Caco-2 (cell line): Measurements from ENCODE around the gene BNIPL. TPM values are rescaled to one million over a fixed set of nuclear protein-coding genes. Genes with fewer than 3 reads are reported as not detected.

Experiments
- BruUV-seq: library from RNA; stranded (reverse); fragments of 400-500 nt; replicated peaks from 2 replicates; lab custom pipeline; 2021; lab: Mats Ljungman, UMichigan
- CTCF ChIA-PET: fragments of 300-600 bp; sonication (Branson Sonifier 250); formaldehyde crosslinking; loops from one replicate; lab custom pipeline; 2022; ENCODE audit warnings: antibody characterized with exemption; lab: Charles Lee
- POLR2A ChIA-PET: fragments of 300-600 bp; sonication (Branson Sonifier 250); formaldehyde crosslinking; loops from one replicate; lab custom pipeline; 2022; ENCODE audit warnings: antibody characterized with exemption; lab: Charles Lee
- DNase-seq, 2 experiments: peaks; one replicate each; pipeline versions ENCODE4 v3.0.0 to v3.0.0-alpha.2; 2020 to 2022
- H3K27me3 ChIP-seq: replicated peaks from 2 replicates; pipeline ENCODE4 v1.6.0; 2011; ENCODE audit warnings: low read length; ENCODE audit not compliant: control insufficient read depth, insufficient read depth
- H3K36me3 ChIP-seq: 2 replicates; pipeline ENCODE4 v1.5.1; 2011; ENCODE audit warnings: low read length; ENCODE audit not compliant: control insufficient read depth, insufficient read depth
- H3K4me1 ChIP-seq: fragments of 250-450 bp; sonication (Bioruptor Pico); 2 replicates; pipeline ENCODE4 v1.5.1; 2020; ENCODE audit warnings: mild to moderate bottlenecking
- H3K4me3 ChIP-seq: 2 replicates; pipeline ENCODE4 v1.5.1; 2011; ENCODE audit warnings: low read depth, mild to moderate bottlenecking, control low read depth, low read length
- H3K9me3 ChIP-seq: fragments of 250-450 bp; sonication (Bioruptor Pico); 2 replicates; pipeline ENCODE4 v1.5.1; 2020; ENCODE audit warnings: mild to moderate bottlenecking, moderate library complexity
- H3K27ac Mint-ChIP-seq: one replicate; pipeline ENCODE4 v1.8.0; 2022; ENCODE audit warnings: mixed read lengths; ENCODE audit not compliant: unreplicated experiment
- H3K27me3 Mint-ChIP-seq: one replicate; pipeline ENCODE4 v1.8.0; 2022; ENCODE audit warnings: mixed read lengths; ENCODE audit not compliant: insufficient read depth, unreplicated experiment
- H3K36me3 Mint-ChIP-seq: one replicate; pipeline ENCODE4 v1.8.0; 2022; ENCODE audit warnings: mild to moderate bottlenecking, mixed read lengths; ENCODE audit not compliant: insufficient read depth, unreplicated experiment
- H3K4me1 Mint-ChIP-seq: one replicate; pipeline ENCODE4 v1.8.0; 2022; ENCODE audit warnings: low read depth, mixed read lengths; ENCODE audit not compliant: unreplicated experiment
- H3K4me3 Mint-ChIP-seq: one replicate; pipeline ENCODE4 v1.8.0; 2022; ENCODE audit warnings: mild to moderate bottlenecking, moderate library complexity, mixed read lengths; ENCODE audit not compliant: unreplicated experiment
- H3K9me3 Mint-ChIP-seq: one replicate; pipeline ENCODE4 v1.8.0; 2022; ENCODE audit warnings: mixed read lengths; ENCODE audit not compliant: unreplicated experiment
- intact Hi-C: fragments of 100-400 bp; cut with micrococcal nuclease; formaldehyde crosslinking; loops from one replicate; pipeline ENCODE4 v1.10.0; 2022; ENCODE audit not compliant: unreplicated experiment
- total RNA-seq: library from RNA; stranded (reverse); gene quantifications from 2 replicates; pipeline ENCODE4 v1.2.3, GENCODE V29; 2022
- TF ChIP-seq, protein P1 (sequence below), 2 experiments: fragments of 200-600 bp in 1 of 2; IDR thresholded peaks; 1 replicate in 1 of 2; 2 replicates in 1 of 2; pipeline versions ENCODE4 v1.5.1 to v1.8.0; 2011 to 2022; ENCODE audit warnings: antibody characterized with exemption in 1 of 2, control low read depth in 1 of 2, inconsistent platforms in 1 of 2, low read depth in 1 of 2, low read length in 1 of 2, mild to moderate bottlenecking in 1 of 2, moderate library complexity in 1 of 2; ENCODE audit not compliant: insufficient read depth in 1 of 2, severe bottlenecking in 1 of 2, unreplicated experiment in 1 of 2

Gene BNIPL
- total RNA-seq, 1 experiment from 2014 or later: 1.9 TPM

- H3K4me1 Mint-ChIP-seq: peaks cover 23% of the 10 kb centered on the region
- H3K27ac Mint-ChIP-seq: peak within 1 kb of the TSS; percentile 99
- H3K36me3 Mint-ChIP-seq: peaks cover 19% of the 10 kb centered on the region
- H3K9me3 ChIP-seq: no peaks in the 10 kb centered on the region
- intact Hi-C loops: loop anchor here (5.0 to 10.0 kb wide), 2 partner anchors 81 to 444 kb away; partner anchors contain the start of gene SETDB1
- peak within 1 kb of the TSS; percentile 71 for H3K4me3 ChIP-seq
- peak within 1 kb of the TSS; percentile 92 for H3K4me3 Mint-ChIP-seq
- H3K27me3 ChIP-seq: no peaks in the 10 kb centered on the region
- DNase-seq: peak; percentile 96 to 97
- no TSS peak for BruUV-seq
- no peaks in the 10 kb centered on the region for H3K27me3 Mint-ChIP-seq
- H3K4me1 ChIP-seq: peaks cover 48% of the 10 kb centered on the region
- ChIA-PET CTCF (no interaction called here), POLR2A (no interaction called here)
- no peaks in the 10 kb centered on the region for H3K9me3 Mint-ChIP-seq
- TF ChIP-seq, protein P1, sequence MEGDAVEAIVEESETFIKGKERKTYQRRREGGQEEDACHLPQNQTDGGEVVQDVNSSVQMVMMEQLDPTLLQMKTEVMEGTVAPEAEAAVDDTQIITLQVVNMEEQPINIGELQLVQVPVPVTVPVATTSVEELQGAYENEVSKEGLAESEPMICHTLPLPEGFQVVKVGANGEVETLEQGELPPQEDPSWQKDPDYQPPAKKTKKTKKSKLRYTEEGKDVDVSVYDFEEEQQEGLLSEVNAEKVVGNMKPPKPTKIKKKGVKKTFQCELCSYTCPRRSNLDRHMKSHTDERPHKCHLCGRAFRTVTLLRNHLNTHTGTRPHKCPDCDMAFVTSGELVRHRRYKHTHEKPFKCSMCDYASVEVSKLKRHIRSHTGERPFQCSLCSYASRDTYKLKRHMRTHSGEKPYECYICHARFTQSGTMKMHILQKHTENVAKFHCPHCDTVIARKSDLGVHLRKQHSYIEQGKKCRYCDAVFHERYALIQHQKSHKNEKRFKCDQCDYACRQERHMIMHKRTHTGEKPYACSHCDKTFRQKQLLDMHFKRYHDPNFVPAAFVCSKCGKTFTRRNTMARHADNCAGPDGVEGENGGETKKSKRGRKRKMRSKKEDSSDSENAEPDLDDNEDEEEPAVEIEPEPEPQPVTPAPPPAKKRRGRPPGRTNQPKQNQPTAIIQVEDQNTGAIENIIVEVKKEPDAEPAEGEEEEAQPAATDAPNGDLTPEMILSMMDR (IDR thresholded peaks at IDR 0.05; ENCODE audit: insufficient read depth in 1 of 2, low read depth in 1 of 2, low read length in 1 of 2, severe bottlenecking in 1 of 2, unreplicated experiment in 1 of 2): no peak
- no peaks in the 10 kb centered on the region for H3K36me3 ChIP-seq
These were observed 27.9 kb upstream of the BNIPL start, which contains the start of gene PRUNE1 for GRCh38 chr1:151008244-151009205. PRUNE1 (plus strand) TSS chr1:151008449; CDS start chr1:151008633, 184 bp downstream.

DNA sequence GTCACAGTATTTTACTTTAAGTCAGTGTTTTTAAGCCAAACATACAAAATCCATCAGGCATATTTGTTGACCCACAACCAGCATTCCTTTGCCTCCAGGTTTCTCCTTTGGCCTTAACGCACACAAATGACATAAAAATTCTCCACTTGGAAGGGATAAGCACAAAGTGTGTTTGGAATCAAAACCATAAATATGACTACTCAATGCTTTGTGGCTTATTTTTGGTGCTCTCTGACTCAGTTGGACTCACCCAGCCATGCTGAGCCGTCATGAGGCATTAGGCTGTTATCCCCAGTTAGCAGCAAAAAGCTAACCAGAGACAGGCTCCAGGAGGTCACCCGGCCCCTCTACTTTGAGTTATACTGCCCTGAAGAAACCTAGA, 27.2 kb upstream of the BNIPL start:
- BruUV-seq: TSS peak; percentile 45
- Histone ChIP-seq H3K9me3 (no peaks in the 10 kb centered on the region), H3K4me1 (peaks cover 48% of the 10 kb centered on the region), H3K4me3 (peak overlapping the region; percentile 71), H3K36me3 (no peaks in the 10 kb centered on the region), H3K27me3 (no peaks in the 10 kb centered on the region)
- H3K9me3 Mint-ChIP-seq: no peaks in the 10 kb centered on the region
- H3K36me3 Mint-ChIP-seq: peaks cover 19% of the 10 kb centered on the region
- ChIA-PET CTCF (no interaction called here), POLR2A (no interaction called here)
- H3K27me3 Mint-ChIP-seq: no peaks in the 10 kb centered on the region
- H3K27ac Mint-ChIP-seq: peak overlapping the region; percentile 99
- peaks cover 28% of the 10 kb centered on the region for H3K4me1 Mint-ChIP-seq
- no peak for DNase-seq
- TF ChIP-seq, protein P1 (IDR thresholded peaks at IDR 0.05; ENCODE audit: insufficient read depth in 1 of 2, low read depth in 1 of 2, low read length in 1 of 2, severe bottlenecking in 1 of 2, unreplicated experiment in 1 of 2): no peak
- H3K4me3 Mint-ChIP-seq: peak overlapping the region; percentile 92
- intact Hi-C loops: loop anchor here (5.0 to 10.0 kb wide), 2 partner anchors 82 to 444 kb away; partner anchors contain the start of gene SETDB1

- Mint-ChIP-seq H3K27me3 (no peaks in the 10 kb centered on the region), H3K9me3 (no peaks in the 10 kb centered on the region), H3K36me3 (peaks cover 24% of the 10 kb centered on the region), H3K4me1 (peaks cover 28% of the 10 kb centered on the region), H3K4me3 (peak overlapping the region; percentile 92), H3K27ac (peak overlapping the region; percentile 99)
- CTCF ChIA-PET: interaction anchor here (0.7 kb wide), 1 partner anchor 129 kb away, joined by 4 read pairs; no protein-coding TSS in a partner anchor
- no TSS peak for BruUV-seq
- H3K4me3 ChIP-seq: peak overlapping the region; percentile 71; the same call in 1 of the 2 replicates
- POLR2A ChIA-PET: no interaction called here
- H3K9me3 ChIP-seq: no peaks in the 10 kb centered on the region
- H3K4me1 ChIP-seq: peaks cover 52% of the 10 kb centered on the region
- TF ChIP-seq, protein P1 (IDR thresholded peaks at IDR 0.05; ENCODE audit: insufficient read depth in 1 of 2, low read depth in 1 of 2, low read length in 1 of 2, severe bottlenecking in 1 of 2, unreplicated experiment in 1 of 2): no peak
- H3K36me3 ChIP-seq: no peaks in the 10 kb centered on the region
- DNase-seq: no peak
- no peaks in the 10 kb centered on the region for H3K27me3 ChIP-seq
- intact Hi-C loops: loop anchor here (5.0 to 10.0 kb wide), 2 partner anchors 83 to 445 kb away; partner anchors contain the start of gene SETDB1
These were observed 26.6 kb upstream of the BNIPL start for GRCh38 chr1:151009674-151010345.
